Endothelial cell of umbilical vein (primary cell): ENCODE data around the gene SRGAP1. TPM values are rescaled to one million over a fixed set of nuclear protein-coding genes. Genes with fewer than 3 reads are reported as not detected.

Experiments
- BruUV-seq: library from RNA; stranded (reverse); fragments of 400-500 nt; replicated peaks from 2 replicates; lab custom pipeline; 2021; lab: Mats Ljungman, UMichigan
- CTCF ChIA-PET: fragments of 300-600, 350-600 bp; sonication (Branson Sonifier 250); formaldehyde crosslinking; loops from one replicate; lab custom pipeline; 2021; ENCODE audit warnings: antibody characterized with exemption, inconsistent platforms; lab: Charles Lee
- POLR2A ChIA-PET: fragments of 300-600, 350-600 bp; sonication (Branson Sonifier 250); formaldehyde crosslinking; loops from one replicate; lab custom pipeline; 2021; ENCODE audit warnings: antibody characterized with exemption, inconsistent platforms; lab: Charles Lee
- DNase-seq: peaks from one replicate; pipeline ENCODE4 v3.0.0-alpha.2; 2011; ENCODE audit warnings: low read depth, low spot score
- FAIRE-seq: peaks from 2 replicates; lab custom pipeline; 2011; peaks lifted over from hg19 to GRCh38; lab: Jason Lieb, UNC
- H2AFZ ChIP-seq: 2 replicates; pipeline ENCODE4 v1.6.0; 2012; ENCODE audit warnings: low read depth, low read length, control low read depth, inconsistent platforms
- H3K27ac ChIP-seq: 2 replicates; pipeline ENCODE4 v1.5.1; 2011; ENCODE audit warnings: low read depth, mild to moderate bottlenecking, control low read depth, low read length, moderate library complexity; ENCODE audit not compliant: insufficient read depth
- H3K27me3 ChIP-seq, 2 experiments: 2 replicates each; pipeline versions ENCODE4 v1.6.0 to v1.6.1; 2011; ENCODE audit warnings: low read length in 2 of 2, mixed read lengths in 1 of 2; ENCODE audit not compliant: control insufficient read depth in 2 of 2, insufficient read depth in 2 of 2
- H3K36me3 ChIP-seq, 2 experiments: 2 replicates in 1 of 2; 3 replicates in 1 of 2; pipeline ENCODE4 v1.5.1; 2011; ENCODE audit warnings: low read length in 2 of 2, mild to moderate bottlenecking in 1 of 2, moderate library complexity in 1 of 2; ENCODE audit not compliant: control insufficient read depth in 2 of 2, insufficient read depth in 2 of 2; ENCODE audit errors: extremely low read depth in 1 of 2
- H3K4me1 ChIP-seq: 3 replicates; pipeline ENCODE4 v1.5.1; 2011; ENCODE audit warnings: mild to moderate bottlenecking, low read length; ENCODE audit not compliant: control insufficient read depth, insufficient read depth; ENCODE audit errors: extremely low read depth
- H3K4me2 ChIP-seq: 2 replicates; pipeline ENCODE4 v1.6.1; 2011; ENCODE audit warnings: low read length, control low read depth, mixed read lengths; ENCODE audit not compliant: insufficient read depth
- H3K4me3 ChIP-seq, 3 experiments: fragments of 200-600 bp in 1 of 3; sonication (generic), shearing (Covaris generic) in 1 of 3; replicated peaks in 1 of 3; 2 replicates each; pipeline ENCODE4 v1.5.1; 2011 to 2016; ENCODE audit warnings: control low read depth in 3 of 3, low read length in 3 of 3, mild to moderate bottlenecking in 2 of 3, inconsistent platforms in 1 of 3, low read depth in 1 of 3, moderate library complexity in 1 of 3; ENCODE audit not compliant: insufficient read depth in 1 of 3
- H3K79me2 ChIP-seq: 2 replicates; pipeline ENCODE4 v1.6.0; 2012; ENCODE audit warnings: low read length, inconsistent platforms; ENCODE audit not compliant: control insufficient read depth, insufficient read depth
- H3K9ac ChIP-seq: replicated peaks from 2 replicates; pipeline ENCODE3; 2011; ENCODE audit warnings: low read length, control low read depth; ENCODE audit not compliant: insufficient read depth; ENCODE audit errors: extremely low read depth
- H3K9me1 ChIP-seq: replicated peaks from 3 replicates; pipeline ENCODE4 v1.6.0; 2011; ENCODE audit warnings: mild to moderate bottlenecking, low read length; ENCODE audit not compliant: control insufficient read depth, insufficient read depth; ENCODE audit errors: extremely low read depth
- H3K9me3 ChIP-seq: replicated peaks from 2 replicates; pipeline ENCODE4 v1.5.1; 2012; ENCODE audit warnings: low read length, inconsistent platforms; ENCODE audit not compliant: control insufficient read depth, insufficient read depth
- H4K20me1 ChIP-seq: replicated peaks from 2 replicates; pipeline ENCODE3; 2011; ENCODE audit warnings: mild to moderate bottlenecking, low read length; ENCODE audit not compliant: control insufficient read depth, insufficient read depth; ENCODE audit errors: extremely low read depth
- CTCF ChIP-seq, 2 donors: IDR thresholded peaks; 1 replicate in 1 of 2; 2 replicates in 1 of 2; pipeline ENCODE4 v1.5.1; 2011; ENCODE audit warnings: low read length in 2 of 2, mild to moderate bottlenecking in 2 of 2, moderate library complexity in 2 of 2, control low read depth in 1 of 2, inconsistent platforms in 1 of 2, low read depth in 1 of 2; ENCODE audit not compliant: insufficient read depth in 1 of 2; ENCODE audit errors: extremely low read depth in 1 of 2
- EZH2 ChIP-seq: IDR thresholded peaks from 2 replicates; pipeline ENCODE4 v1.6.1; 2012; ENCODE audit warnings: borderline replicate concordance, low read depth, mild to moderate bottlenecking, moderate library complexity, low read length, inconsistent platforms; ENCODE audit not compliant: severe bottlenecking
- FOS ChIP-seq: IDR thresholded peaks from 2 replicates; pipeline ENCODE4 v1.6.1; 2011; ENCODE audit warnings: mild to moderate bottlenecking, low read length, moderate library complexity, borderline replicate concordance; ENCODE audit not compliant: insufficient read depth
- GATA2 ChIP-seq: IDR thresholded peaks from 2 replicates; pipeline ENCODE4 v1.7.0; 2011; ENCODE audit warnings: low read depth, mild to moderate bottlenecking, moderate library complexity, mixed read lengths, low read length; ENCODE audit not compliant: insufficient read length, insufficient read depth
- JUN ChIP-seq: IDR thresholded peaks from 2 replicates; pipeline ENCODE4 v1.6.1; 2011; ENCODE audit warnings: borderline replicate concordance, low read depth; ENCODE audit not compliant: insufficient read length, insufficient read depth
- MAX ChIP-seq: IDR thresholded peaks from 2 replicates; pipeline ENCODE4 v1.6.1; 2011; ENCODE audit not compliant: insufficient read depth, insufficient read length
- MYC ChIP-seq: IDR thresholded peaks from one replicate; pipeline ENCODE4 v1.6.1; 2011; ENCODE audit warnings: mild to moderate bottlenecking, low read depth, low read length
- POLR2A ChIP-seq: IDR thresholded peaks from 2 replicates; pipeline ENCODE4 v1.6.1; 2012; ENCODE audit warnings: low read depth, mild to moderate bottlenecking, control low read depth, low read length
- POLR2AphosphoS5 ChIP-seq: IDR thresholded peaks from 2 replicates; pipeline ENCODE4 v1.6.1; 2012; ENCODE audit warnings: low read depth, mild to moderate bottlenecking, control low read depth, low read length, moderate library complexity; ENCODE audit not compliant: insufficient read depth
- dilution Hi-C: fragments of 300-500 bp; cut with MboI; formaldehyde crosslinking; loops from one replicate; pipeline ENCODE4 v1.15.0; 2019; ENCODE audit warnings: low sequenced_read_pairs; ENCODE audit not compliant: extremely low pct_ligation_motif_present
- intact Hi-C: fragments of 100-400 bp; cut with micrococcal nuclease; formaldehyde crosslinking; loops from one replicate; pipeline ENCODE4 v1.10.0; 2022
- polyA plus RNA-seq, 4 experiments: library from polyadenylated mRNA; depleted of rRNA in 3 of 4; stranded (reverse) in 3 of 4; unstranded in 1 of 4; fragments of >200 nt; gene quantifications; 2 replicates each; pipeline versions ENCODE4 v1.2.1 to v1.2.3, GENCODE V29; 2011 to 2012; ENCODE audit warnings: missing spikeins in 1 of 4
- total RNA-seq: library from RNA; stranded (reverse); gene quantifications from 2 replicates; pipeline ENCODE4 v1.2.3, GENCODE V29; 2021

Gene SRGAP1
- total and polyA plus RNA-seq, 2 donors (not counting 3 experiments of a cell fraction or from before 2014, with no cell fraction given), result 4.9 to 16.3 TPM

GRCh38 chr12:63989301-63989845, 144.9 kb downstream of the SRGAP1 start:
- Histone ChIP-seq H3K79me2 (no peaks in the 10 kb centered on the region), H3K9me3 (no peaks in the 10 kb centered on the region), H3K9me1 (no peaks in the 10 kb centered on the region), H3K4me2 (no peak overlapping the region), H2AFZ (no peak overlapping the region), H3K4me1 (no peaks in the 10 kb centered on the region), H3K27ac (no peak overlapping the region), H3K27me3 (no peaks in the 10 kb centered on the region), H4K20me1 (no peaks in the 10 kb centered on the region), H3K9ac (no peak overlapping the region), H3K4me3 (no peak overlapping the region), H3K36me3 (no peaks in the 10 kb centered on the region)
- CTCF ChIA-PET, result interaction anchor here (0.6 to 1.7 kb wide), 2 partner anchors 33 to 145 kb away, joined by 4 read pairs; partner anchors contain the start of gene SRGAP1
- DNase-seq, result peak; percentile 47
- no TSS peak for BruUV-seq
- intact Hi-C loops (no loop called here), dilution Hi-C loops (no loop called here)
- POLR2A ChIA-PET, result no interaction called here
- TF ChIP-seq JUN (no peak), CTCF (IDR thresholded peaks at IDR 0.05; ENCODE audit: extremely low read depth in 1 of 2, insufficient read depth in 1 of 2, low read depth in 1 of 2, low read length in 2 of 2) (no peak)
- peak; percentile 67 for FAIRE-seq

- Histone ChIP-seq H3K27ac (no peak overlapping the region), H3K9me1 (no peaks in the 10 kb centered on the region), H3K27me3 (no peaks in the 10 kb centered on the region), H3K9ac (no peak overlapping the region), H3K9me3 (no peaks in the 10 kb centered on the region), H4K20me1 (no peaks in the 10 kb centered on the region), H2AFZ (no peak overlapping the region), H3K4me1 (no peaks in the 10 kb centered on the region), H3K36me3 (no peaks in the 10 kb centered on the region), H3K4me3 (no peak overlapping the region), H3K79me2 (no peaks in the 10 kb centered on the region), H3K4me2 (no peak overlapping the region)
- BruUV-seq, result no TSS peak
- DNase-seq (no peak), FAIRE-seq (no peak)
- ChIA-PET CTCF (interaction anchor here (1.0 kb wide), 1 partner anchor 72 kb away, joined by 3 read pairs; no protein-coding TSS in a partner anchor), POLR2A (no interaction called here)
- intact Hi-C loops (no loop called here), dilution Hi-C loops (no loop called here)
- TF ChIP-seq POLR2AphosphoS5, result no peak
- no peak for TF ChIP-seq GATA2
- TF ChIP-seq JUN, result no peak
- no peak for TF ChIP-seq FOS
- no peak for TF ChIP-seq CTCF (IDR thresholded peaks at IDR 0.05; ENCODE audit: extremely low read depth in 1 of 2, insufficient read depth in 1 of 2, low read depth in 1 of 2, low read length in 2 of 2)
- TF ChIP-seq MYC, result no peak
- no peak for TF ChIP-seq POLR2A
- TF ChIP-seq MAX, result no peak
- no peak for TF ChIP-seq EZH2
These were observed 146.5 kb downstream of the SRGAP1 start for GRCh38 chr12:63990828-63991547.
